ENCODE results near the gene SPTBN1.

SPTBN1 gene

DNA sequence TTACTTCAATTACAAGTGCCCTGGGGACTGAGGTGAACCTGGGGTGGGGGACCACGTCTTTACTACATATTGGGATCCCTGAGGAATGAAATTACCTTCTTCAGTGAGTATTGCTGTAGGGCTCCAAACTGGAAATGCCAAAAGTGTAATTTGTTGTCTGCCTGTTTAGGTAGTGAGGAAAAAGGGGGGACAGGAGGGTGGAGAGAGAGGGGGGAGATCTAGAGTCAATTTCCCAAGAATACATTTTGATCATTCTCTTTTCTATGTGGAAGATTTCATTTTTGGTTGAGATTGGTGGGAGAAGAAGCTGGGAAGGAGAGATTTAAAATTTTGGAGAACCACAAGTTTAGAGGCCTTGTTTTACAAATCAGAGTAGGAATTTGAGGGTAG lies 101.1 kb downstream of the SPTBN1 start:
- H3K27ac ChIP-seq: no peak overlapping the region
- no peak for TF ChIP-seq ZFX (IDR thresholded peaks at IDR 0.05)
- TF ChIP-seq, protein P1, sequence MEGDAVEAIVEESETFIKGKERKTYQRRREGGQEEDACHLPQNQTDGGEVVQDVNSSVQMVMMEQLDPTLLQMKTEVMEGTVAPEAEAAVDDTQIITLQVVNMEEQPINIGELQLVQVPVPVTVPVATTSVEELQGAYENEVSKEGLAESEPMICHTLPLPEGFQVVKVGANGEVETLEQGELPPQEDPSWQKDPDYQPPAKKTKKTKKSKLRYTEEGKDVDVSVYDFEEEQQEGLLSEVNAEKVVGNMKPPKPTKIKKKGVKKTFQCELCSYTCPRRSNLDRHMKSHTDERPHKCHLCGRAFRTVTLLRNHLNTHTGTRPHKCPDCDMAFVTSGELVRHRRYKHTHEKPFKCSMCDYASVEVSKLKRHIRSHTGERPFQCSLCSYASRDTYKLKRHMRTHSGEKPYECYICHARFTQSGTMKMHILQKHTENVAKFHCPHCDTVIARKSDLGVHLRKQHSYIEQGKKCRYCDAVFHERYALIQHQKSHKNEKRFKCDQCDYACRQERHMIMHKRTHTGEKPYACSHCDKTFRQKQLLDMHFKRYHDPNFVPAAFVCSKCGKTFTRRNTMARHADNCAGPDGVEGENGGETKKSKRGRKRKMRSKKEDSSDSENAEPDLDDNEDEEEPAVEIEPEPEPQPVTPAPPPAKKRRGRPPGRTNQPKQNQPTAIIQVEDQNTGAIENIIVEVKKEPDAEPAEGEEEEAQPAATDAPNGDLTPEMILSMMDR (conservative IDR thresholded peaks at IDR 0.05): no peak

DNA sequence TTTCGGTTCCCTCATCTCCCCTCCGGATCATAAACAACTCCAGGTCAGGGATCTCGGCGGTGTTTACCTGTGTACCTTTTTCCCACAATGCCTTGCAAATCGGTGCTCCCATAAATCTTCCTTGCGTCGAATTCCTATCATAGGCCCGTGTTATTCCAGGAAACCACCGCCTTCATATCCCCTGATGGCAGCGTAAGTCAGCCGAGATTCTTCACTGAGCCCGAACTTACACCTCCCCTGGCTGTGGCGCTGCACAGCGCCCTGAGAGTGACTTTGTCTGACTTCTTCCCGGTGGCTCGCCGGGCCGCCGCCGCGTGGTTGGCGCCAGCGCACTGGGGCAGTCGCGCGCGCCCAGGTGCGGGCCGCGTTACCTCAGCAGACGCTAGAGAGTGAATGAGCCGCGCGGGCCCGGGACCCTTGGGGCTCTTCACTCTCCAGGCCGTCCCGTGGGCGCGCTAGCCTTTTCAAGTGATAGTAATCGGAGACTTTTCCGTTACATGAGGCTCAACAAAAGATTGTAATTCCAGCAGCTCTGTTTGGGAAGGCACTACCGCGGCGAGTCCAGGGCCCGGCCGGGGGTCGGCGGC lies 101.6 kb downstream of the SPTBN1 start:
- TF ChIP-seq ZFX (IDR thresholded peaks at IDR 0.05): no peak
- TF ChIP-seq, protein P1 (conservative IDR thresholded peaks at IDR 0.05): no peak
- H3K27ac ChIP-seq: no peak overlapping the region

DNA sequence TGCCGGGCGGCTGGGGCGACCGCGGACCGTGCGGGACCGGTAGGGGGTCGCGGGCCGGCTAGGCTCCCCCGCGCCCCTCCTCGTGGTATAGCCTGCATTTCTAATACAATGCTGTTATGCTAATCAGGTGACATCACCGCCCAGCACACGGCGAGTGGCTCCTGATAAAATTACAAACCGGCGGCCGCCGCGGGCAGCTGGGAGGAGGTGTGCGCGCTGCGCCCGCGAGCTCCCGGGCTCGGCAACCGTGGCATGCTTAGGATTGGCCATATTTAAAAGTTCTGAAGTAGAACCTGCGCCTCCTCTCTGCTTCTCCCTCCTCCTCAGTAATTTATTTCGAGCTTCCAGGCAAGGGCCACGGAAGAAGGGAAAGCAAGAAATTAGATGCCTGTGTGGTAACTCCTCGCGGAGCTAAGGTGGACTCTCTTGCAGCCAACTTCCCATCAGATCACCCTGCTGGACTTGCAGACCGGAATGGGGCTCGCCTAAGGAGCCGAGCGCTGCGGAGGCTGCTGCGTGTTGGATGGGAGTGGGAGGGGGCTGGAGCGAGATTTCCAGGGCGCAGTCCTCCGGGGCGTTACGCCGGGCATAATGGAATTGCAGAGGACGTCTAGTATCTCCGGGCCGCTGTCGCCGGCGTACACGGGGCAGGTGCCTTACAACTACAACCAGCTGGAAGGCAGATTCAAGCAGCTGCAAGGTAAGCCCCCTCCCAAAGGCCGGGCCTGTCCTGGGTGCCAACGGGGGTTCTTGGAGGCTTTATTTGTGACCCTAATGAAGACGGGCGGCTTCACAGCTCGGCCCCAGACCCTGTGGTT lies 102.3 kb downstream of the SPTBN1 start:
- no peak overlapping the region for H3K27ac ChIP-seq
- TF ChIP-seq, protein P1 (conservative IDR thresholded peaks at IDR 0.05): no peak
- TF ChIP-seq ZFX (IDR thresholded peaks at IDR 0.05): no peak

- no peak for TF ChIP-seq ZFX (IDR thresholded peaks at IDR 0.05)
- TF ChIP-seq, protein P1 (conservative IDR thresholded peaks at IDR 0.05): no peak
- no peak overlapping the region for H3K27ac ChIP-seq
Measured at GRCh38 chr2:54559006-54559445, 102.9 kb downstream of the SPTBN1 start.

- no peak overlapping the region for H3K27ac ChIP-seq
- no peak for TF ChIP-seq ZFX (IDR thresholded peaks at IDR 0.05)
- TF ChIP-seq, protein P1 (conservative IDR thresholded peaks at IDR 0.05): no peak
Measured at GRCh38 chr2:54559593-54560145, 103.5 kb downstream of the SPTBN1 start.

- TF ChIP-seq, protein P1 (conservative IDR thresholded peaks at IDR 0.05): no peak
- no peak for TF ChIP-seq ZFX (IDR thresholded peaks at IDR 0.05)
Measured at GRCh38 chr2:54560146-54560881, 104.2 kb downstream of the SPTBN1 start.

More at GRCh38 chr2:54560146-54560881, 104.2 kb downstream of the SPTBN1 start:
- H3K27ac ChIP-seq: no peak overlapping the region

Measured in C4-2B (cell line).